ENCODE measurements around the gene COX5B.
"Not testable (repeated sequence)": the region's sequence is repeated elsewhere in the genome, so short reads cannot be mapped to it uniquely, and the experiment has no call there.

The COX5B gene

GRCh38 chr2:97675430-97676113, 29.7 kb downstream of the COX5B start:
- Mint-ChIP-seq H3K9me3 (no peaks in the 10 kb centered on the region), H3K27ac (no peak overlapping the region), H3K4me1 (ENCODE audit: low read depth) (peaks cover 49% of the 10 kb centered on the region), H3K27me3 (no peaks in the 10 kb centered on the region), H3K36me3 (ENCODE audit: low read depth) (peaks cover 15% of the 10 kb centered on the region), H3K4me3 (no peak overlapping the region)

DNA sequence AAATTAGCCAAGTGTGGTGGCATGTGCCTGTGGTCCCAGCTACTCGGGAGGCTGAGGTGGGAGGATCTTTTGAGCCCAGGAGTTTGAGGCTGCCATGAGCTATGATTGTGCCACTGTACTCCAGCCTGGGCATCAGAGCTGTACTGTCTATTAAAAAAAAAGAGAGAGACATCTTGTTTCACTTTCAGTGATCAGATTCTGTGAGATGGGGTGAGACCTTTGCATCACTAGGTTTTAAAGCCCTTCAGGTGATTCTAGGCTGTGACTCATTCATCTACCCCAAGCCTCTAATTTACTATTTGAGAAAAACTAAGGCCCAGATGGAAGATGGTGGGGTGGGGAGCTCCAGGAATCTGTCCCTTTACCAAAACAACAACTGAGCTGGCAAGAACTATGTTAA, 30.8 kb downstream of the COX5B start:
- H3K36me3 Mint-ChIP-seq (ENCODE audit: low read depth): peaks cover 15% of the 10 kb centered on the region
- peaks cover 49% of the 10 kb centered on the region for H3K4me1 Mint-ChIP-seq (ENCODE audit: low read depth)
- peak overlapping the region; percentile 49 for H3K27ac Mint-ChIP-seq
- H3K4me3 Mint-ChIP-seq: no peak overlapping the region
- H3K9me3 Mint-ChIP-seq: no peaks in the 10 kb centered on the region
- H3K27me3 Mint-ChIP-seq: no peaks in the 10 kb centered on the region

DNA sequence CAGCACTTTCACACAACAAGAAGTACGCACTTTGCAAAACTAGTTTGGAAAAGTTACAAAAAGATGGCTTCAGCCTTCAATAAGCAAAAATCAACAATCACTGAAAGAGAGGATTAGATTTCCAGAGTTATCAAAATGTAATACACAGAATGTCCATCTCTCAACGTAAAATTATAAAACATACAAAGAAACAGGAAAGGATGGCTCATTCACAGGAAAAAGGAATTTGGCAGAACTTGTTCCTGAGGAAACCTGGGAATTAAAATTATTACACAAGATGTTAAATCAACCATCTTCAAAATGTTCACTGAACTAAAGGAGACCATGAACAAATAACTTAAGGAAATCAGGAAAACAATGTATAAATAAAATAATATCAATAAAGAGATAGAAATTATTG, 31.6 kb downstream of the COX5B start:
- Mint-ChIP-seq H3K27ac (no peak overlapping the region), H3K4me1 (ENCODE audit: low read depth) (peaks cover 49% of the 10 kb centered on the region), H3K9me3 (no peaks in the 10 kb centered on the region)

GRCh38 chr2:97678298-97678697, 32.4 kb downstream of the COX5B start:
- H3K4me3 Mint-ChIP-seq: no peak overlapping the region
- H3K27ac Mint-ChIP-seq: no peak overlapping the region
- H3K4me1 Mint-ChIP-seq (ENCODE audit: low read depth): peaks cover 41% of the 10 kb centered on the region
- no peaks in the 10 kb centered on the region for H3K9me3 Mint-ChIP-seq
- no peaks in the 10 kb centered on the region for H3K27me3 Mint-ChIP-seq
- H3K36me3 Mint-ChIP-seq (ENCODE audit: low read depth): peaks cover 15% of the 10 kb centered on the region

More for the DNA sequence above, 31.6 kb downstream of the COX5B start:
- Mint-ChIP-seq H3K4me3 (no peak overlapping the region), H3K36me3 (ENCODE audit: low read depth) (peaks cover 15% of the 10 kb centered on the region), H3K27me3 (no peaks in the 10 kb centered on the region)

DNA sequence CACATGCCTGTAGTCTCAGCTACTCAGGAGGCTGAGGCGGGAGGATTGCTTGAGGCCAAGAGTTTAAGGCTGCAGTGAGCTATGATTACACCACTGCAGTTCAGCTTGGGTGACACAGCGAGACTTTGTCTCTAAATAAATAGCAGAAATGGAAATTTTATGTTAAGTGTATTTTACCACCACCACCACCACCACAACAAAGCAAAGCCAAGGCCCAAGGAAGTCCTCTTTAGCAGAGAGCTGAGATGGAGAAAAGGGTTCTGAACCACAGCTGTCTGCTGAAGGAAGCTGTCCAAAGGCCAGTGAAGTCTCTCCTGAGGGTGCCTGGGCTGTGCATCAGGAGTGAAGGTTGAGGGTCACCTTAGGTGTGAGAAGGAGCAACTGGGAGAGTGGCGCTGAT, 41.4 kb downstream of the COX5B start:
- H3K36me3 Mint-ChIP-seq (ENCODE audit: low read depth); H3K9me3 Mint-ChIP-seq; H3K27ac Mint-ChIP-seq; H3K4me3 Mint-ChIP-seq; H3K27me3 Mint-ChIP-seq: not testable (repeated sequence)
- peaks cover 24% of the 10 kb centered on the region for H3K4me1 Mint-ChIP-seq (ENCODE audit: low read depth)

DNA sequence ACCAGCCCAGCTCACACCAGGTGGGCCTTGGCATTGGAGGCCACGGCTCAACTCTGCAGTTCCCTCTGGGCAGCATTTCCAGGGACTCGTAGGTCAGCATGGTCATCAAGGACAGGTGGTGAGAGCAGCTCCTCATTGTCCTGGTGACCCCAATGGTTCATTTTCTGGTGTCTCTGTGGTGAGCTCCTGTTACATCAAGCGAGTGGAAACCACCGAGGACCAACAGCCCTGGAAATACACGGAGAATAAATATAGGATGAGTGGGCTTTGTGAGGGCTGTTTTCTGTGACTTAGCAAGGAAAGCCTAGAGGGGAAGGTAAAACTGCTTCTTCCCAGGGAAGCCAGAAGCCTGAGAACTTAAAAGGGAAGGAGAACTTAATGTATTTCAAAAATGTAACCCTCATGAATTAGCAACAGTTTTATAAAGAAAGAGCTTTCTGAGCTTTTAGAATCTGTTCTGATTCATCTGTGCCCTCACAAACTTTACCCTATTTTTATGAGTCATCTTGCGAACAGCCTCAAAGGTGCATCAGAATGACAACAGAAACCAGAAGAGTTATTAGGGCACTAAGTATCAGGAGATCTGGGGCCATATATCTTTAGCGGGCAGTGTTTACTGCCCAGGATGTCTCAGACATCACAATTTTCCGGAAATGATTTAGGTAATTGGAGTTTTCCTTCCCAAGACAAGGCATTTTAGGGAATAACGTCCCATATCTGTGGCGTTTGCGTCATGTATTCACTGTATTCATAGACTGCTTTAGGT, 42.4 kb downstream of the COX5B start:
- Mint-ChIP-seq H3K27me3 (no peaks in the 10 kb centered on the region), H3K4me1 (ENCODE audit: low read depth) (peaks cover 24% of the 10 kb centered on the region), H3K36me3 (ENCODE audit: low read depth) (no peaks in the 10 kb centered on the region), H3K4me3 (peak overlapping the region; percentile 56), H3K27ac (peak overlapping the region; percentile 83), H3K9me3 (no peaks in the 10 kb centered on the region)

DNA sequence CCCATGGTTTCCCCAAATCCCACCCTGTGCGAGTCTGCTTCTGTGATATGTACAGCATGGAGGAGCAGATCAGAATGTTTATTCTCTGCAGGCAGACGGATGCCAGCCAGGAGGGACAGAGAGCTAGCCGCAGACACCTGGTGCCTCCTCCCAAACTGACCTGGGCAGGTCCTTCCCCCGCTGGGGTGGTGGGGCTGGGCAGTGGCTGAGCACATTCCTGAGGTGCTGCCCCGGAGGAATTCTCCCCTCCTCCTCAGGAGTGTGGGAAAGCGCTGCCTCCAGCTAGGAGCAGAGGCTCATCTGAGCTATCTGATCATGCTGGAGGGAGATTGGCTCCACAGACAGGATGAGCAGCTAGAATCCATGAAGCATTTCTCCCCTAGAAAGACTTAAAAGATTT, 45.3 kb downstream of the COX5B start:
- Mint-ChIP-seq H3K4me1 (ENCODE audit: low read depth) (peaks cover 20% of the 10 kb centered on the region), H3K27me3 (no peaks in the 10 kb centered on the region), H3K9me3 (no peaks in the 10 kb centered on the region), H3K36me3 (ENCODE audit: low read depth) (no peaks in the 10 kb centered on the region), H3K4me3 (no peak overlapping the region), H3K27ac (no peak overlapping the region)

GRCh38 chr2:97693476-97693875, 47.6 kb downstream of the COX5B start:
- Mint-ChIP-seq H3K36me3 (ENCODE audit: low read depth) (no peaks in the 10 kb centered on the region), H3K9me3 (no peaks in the 10 kb centered on the region), H3K4me3 (no peak overlapping the region), H3K4me1 (ENCODE audit: low read depth) (peaks cover 15% of the 10 kb centered on the region), H3K27ac (no peak overlapping the region), H3K27me3 (no peaks in the 10 kb centered on the region)

DNA sequence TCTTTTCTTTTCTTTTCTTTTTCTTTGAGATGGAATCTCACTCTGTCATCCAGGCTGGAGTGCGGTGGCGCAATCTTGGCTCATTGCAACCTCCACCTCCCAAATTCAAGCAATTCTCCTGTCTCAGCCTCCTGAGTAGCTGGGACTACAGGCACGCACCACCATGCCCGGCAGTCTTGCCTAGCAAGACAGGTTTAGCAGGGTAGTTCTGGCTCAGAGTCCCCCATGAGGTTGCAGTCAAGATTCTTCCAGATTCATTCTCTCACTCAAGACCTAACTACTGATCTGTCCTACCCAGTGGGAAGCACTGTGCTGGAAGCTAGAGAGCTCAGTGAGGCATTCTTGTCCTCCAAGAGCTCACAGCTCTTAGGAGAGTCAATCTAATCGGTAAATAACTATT, 49.9 kb downstream of the COX5B start:
- H3K27me3 Mint-ChIP-seq: no peaks in the 10 kb centered on the region
- no peak overlapping the region for H3K4me3 Mint-ChIP-seq
- no peak overlapping the region for H3K27ac Mint-ChIP-seq
- no peaks in the 10 kb centered on the region for H3K36me3 Mint-ChIP-seq (ENCODE audit: low read depth)
- H3K4me1 Mint-ChIP-seq (ENCODE audit: low read depth): peaks cover 8% of the 10 kb centered on the region
- H3K9me3 Mint-ChIP-seq: no peaks in the 10 kb centered on the region

DNA sequence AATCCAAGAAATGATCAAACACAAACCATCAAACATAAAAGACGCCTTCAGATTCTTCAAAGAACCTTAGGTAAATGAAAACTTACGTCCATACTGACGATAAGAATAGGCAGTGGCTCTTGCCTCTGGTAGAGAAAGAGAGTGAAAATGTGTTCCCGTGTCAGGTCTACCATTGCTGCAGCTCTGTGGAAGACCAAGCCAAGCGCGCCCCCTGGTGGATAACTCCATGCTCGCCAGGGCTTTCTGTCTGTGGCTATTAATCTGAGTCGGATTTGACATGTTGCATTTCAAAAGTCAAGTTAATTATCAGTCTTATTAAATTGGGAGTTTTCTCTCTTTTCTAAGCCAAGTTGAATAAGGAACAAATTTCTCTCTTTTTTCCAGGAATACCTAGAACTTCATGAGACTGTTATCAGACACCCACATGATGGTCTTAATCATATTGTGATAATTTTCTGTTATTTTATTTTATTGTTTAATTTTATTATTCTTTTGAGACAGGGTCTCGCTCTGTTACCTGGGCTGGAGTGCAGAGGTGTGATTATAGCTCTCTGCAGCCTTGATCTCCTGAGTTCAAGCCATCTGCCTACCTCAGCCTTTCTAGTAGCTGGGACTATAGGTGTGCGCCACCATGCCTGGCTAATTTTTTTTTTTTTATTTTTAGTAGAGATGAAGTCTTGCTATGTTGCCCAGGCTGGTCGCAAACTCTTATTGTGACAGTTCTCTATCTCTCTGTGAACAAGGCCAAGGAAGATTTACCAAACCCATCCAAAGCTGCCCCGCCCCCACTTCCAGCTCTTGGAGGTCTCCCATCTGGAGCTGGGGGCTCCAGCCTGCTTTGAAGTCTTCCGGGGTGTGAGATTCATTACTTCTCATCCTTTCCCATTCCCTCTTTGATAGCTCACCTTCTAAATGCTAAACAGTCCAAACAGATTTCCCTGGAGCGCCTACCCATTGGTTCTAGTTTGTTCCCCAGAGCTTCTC, 51.7 kb downstream of the COX5B start:
- Mint-ChIP-seq H3K27me3 (no peaks in the 10 kb centered on the region), H3K36me3 (ENCODE audit: low read depth) (no peaks in the 10 kb centered on the region), H3K27ac (peak overlapping the region; percentile 41), H3K4me1 (ENCODE audit: low read depth) (peaks cover 8% of the 10 kb centered on the region), H3K4me3 (peak overlapping the region; percentile 21), H3K9me3 (no peaks in the 10 kb centered on the region)
